H1 (cell line): ENCODE measurements around the gene PRMT1. TPM values are rescaled to one million over a fixed set of nuclear protein-coding genes. Genes with fewer than 3 reads are reported as not detected.

Experiments
- CTCF ChIA-PET: fragments of 300-600 bp; sonication (Branson Sonifier 250); formaldehyde crosslinking; loops from one replicate; lab custom pipeline; 2021; ENCODE audit not compliant: partially characterized antibody; lab: Charles Lee
- POLR2A ChIA-PET: fragments of 300-600 bp; sonication (Branson Sonifier 250); formaldehyde crosslinking; loops from one replicate; lab custom pipeline; 2021; ENCODE audit warnings: inconsistent platforms; ENCODE audit not compliant: partially characterized antibody; lab: Charles Lee
- DNase-seq, 2 experiments: peaks; one replicate each; pipeline versions ENCODE4 v3.0.0 to v3.0.0-alpha.2; 2010 to 2022; ENCODE audit warnings: low spot score in 2 of 2, low read depth in 1 of 2, mixed read lengths in 1 of 2
- FAIRE-seq: peaks from 2 replicates; lab custom pipeline; 2011; peaks lifted over from hg19 to GRCh38; lab: Jason Lieb, UNC
- H2AFZ ChIP-seq: 2 replicates; pipeline ENCODE4 v1.8.1; 2012; ENCODE audit warnings: low read length, inconsistent platforms
- H2AK5ac ChIP-seq: 2 replicates; pipeline ENCODE4 v1.6.1; 2013; ENCODE audit warnings: low read depth, low read length
- H2BK120ac ChIP-seq: replicated peaks from 2 replicates; pipeline ENCODE3; 2013; ENCODE audit warnings: low read depth, low read length, inconsistent platforms
- H2BK12ac ChIP-seq: 2 replicates; pipeline ENCODE4 v1.6.1; 2013; ENCODE audit warnings: low read depth, low read length
- H2BK15ac ChIP-seq: 2 replicates; pipeline ENCODE4 v1.6.1; 2013; ENCODE audit warnings: low read length
- H2BK20ac ChIP-seq: 2 replicates; pipeline ENCODE4 v1.6.1; 2013; ENCODE audit warnings: low read length
- H2BK5ac ChIP-seq: 2 replicates; pipeline ENCODE4 v1.6.1; 2013; ENCODE audit warnings: low read depth, low read length
- H3K14ac ChIP-seq: 2 replicates; pipeline ENCODE4 v1.6.1; 2013; ENCODE audit warnings: inconsistent platforms; ENCODE audit not compliant: insufficient read length
- H3K18ac ChIP-seq: 2 replicates; pipeline ENCODE4 v1.6.1; 2013; ENCODE audit warnings: low read length; ENCODE audit errors: extremely low read depth
- H3K23ac ChIP-seq: 2 replicates; pipeline ENCODE4 v1.6.1; 2013; ENCODE audit warnings: inconsistent platforms; ENCODE audit not compliant: insufficient read length
- H3K23me2 ChIP-seq: 2 replicates; pipeline ENCODE4 v1.6.1; 2013; ENCODE audit warnings: low read depth, low read length
- H3K27ac ChIP-seq: 2 replicates; pipeline ENCODE4 v1.6.1; 2011; ENCODE audit warnings: low read depth, low read length, inconsistent platforms
- H3K27me3 ChIP-seq, 4 experiments: replicated peaks in 1 of 4; 1 replicate in 1 of 4; 2 replicates in 3 of 4; pipeline versions ENCODE4 v1.6.1 to v1.8.1; 2011 to 2013; ENCODE audit warnings: low read length in 3 of 4, mild to moderate bottlenecking in 3 of 4, inconsistent platforms in 2 of 4, mixed read lengths in 2 of 4, moderate library complexity in 1 of 4; ENCODE audit not compliant: control insufficient read depth in 3 of 4, insufficient read depth in 3 of 4; ENCODE audit errors: extremely low read depth in 1 of 4
- H3K36me3 ChIP-seq, 4 experiments: 2 replicates each; pipeline versions ENCODE4 v1.6.1 to v1.8.1; 2011 to 2013; ENCODE audit warnings: mild to moderate bottlenecking in 4 of 4, low read length in 3 of 4, moderate library complexity in 2 of 4, control low read depth in 1 of 4, inconsistent platforms in 1 of 4; ENCODE audit not compliant: insufficient read depth in 4 of 4, control insufficient read depth in 2 of 4
- H3K4ac ChIP-seq: replicated peaks from 2 replicates; pipeline ENCODE3; 2013; ENCODE audit warnings: low read length, low read depth, mixed read lengths, inconsistent platforms; ENCODE audit not compliant: insufficient read length
- H3K4me1 ChIP-seq, 4 experiments: replicated peaks in 1 of 4; 1 replicate in 1 of 4; 2 replicates in 3 of 4; pipeline versions ENCODE4 v1.6.1 to v1.8.1; 2011 to 2013; ENCODE audit warnings: low read length in 3 of 4, inconsistent platforms in 2 of 4, mixed read lengths in 1 of 4; ENCODE audit not compliant: insufficient read depth in 4 of 4, control insufficient read depth in 3 of 4
- H3K4me2 ChIP-seq, 2 experiments: 2 replicates each; pipeline versions ENCODE4 v1.6.1 to v1.8.1; 2011 to 2013; ENCODE audit warnings: low read depth in 2 of 2, low read length in 2 of 2, control low read depth in 1 of 2, inconsistent platforms in 1 of 2, mild to moderate bottlenecking in 1 of 2; ENCODE audit not compliant: insufficient read depth in 1 of 2
- H3K4me3 ChIP-seq, 4 experiments: fragments of 200-600, 300-600 bp in 1 of 4; sonication (generic), shearing (Covaris generic), sonication (Bioruptor Twin) in 1 of 4; 2 replicates each; pipeline versions ENCODE4 v1.5.1 to v1.8.1; 2011 to 2016; ENCODE audit warnings: low read length in 4 of 4, low read depth in 3 of 4, control low read depth in 2 of 4, inconsistent platforms in 2 of 4, mild to moderate bottlenecking in 2 of 4, mixed read lengths in 1 of 4, moderate library complexity in 1 of 4; ENCODE audit not compliant: insufficient read depth in 2 of 4; ENCODE audit errors: extremely low read depth in 1 of 4
- H3K56ac ChIP-seq: replicated peaks from 2 replicates; pipeline ENCODE3; 2013; ENCODE audit warnings: low read depth, mild to moderate bottlenecking, mixed read lengths, low read length, inconsistent platforms; ENCODE audit not compliant: insufficient read length
- H3K79me1 ChIP-seq: 2 replicates; pipeline ENCODE4 v1.6.1; 2013; ENCODE audit warnings: low read depth, low read length, control low read depth
- H3K79me2 ChIP-seq, 2 experiments: 2 replicates each; pipeline versions ENCODE4 v1.6.1 to v1.8.1; 2012 to 2013; ENCODE audit warnings: low read length in 2 of 2, mild to moderate bottlenecking in 2 of 2, inconsistent platforms in 1 of 2; ENCODE audit not compliant: insufficient read depth in 2 of 2, control insufficient read depth in 1 of 2
- H3K9ac ChIP-seq, 4 experiments: replicated peaks in 1 of 4; 1 replicate in 1 of 4; 2 replicates in 3 of 4; pipeline versions ENCODE4 v1.6.1 to v1.8.1; 2011 to 2013; ENCODE audit warnings: low read depth in 3 of 4, low read length in 3 of 4, control low read depth in 2 of 4, mild to moderate bottlenecking in 2 of 4, moderate library complexity in 2 of 4, inconsistent platforms in 1 of 4; ENCODE audit errors: extremely low read depth in 1 of 4
- H3K9me3 ChIP-seq, 2 experiments: 2 replicates each; pipeline versions ENCODE4 v1.6.1 to v1.8.1; 2012 to 2013; ENCODE audit warnings: mild to moderate bottlenecking in 2 of 2, moderate library complexity in 2 of 2, control low read depth in 1 of 2, inconsistent platforms in 1 of 2, low read depth in 1 of 2, low read length in 1 of 2, mixed read lengths in 1 of 2; ENCODE audit not compliant: insufficient read depth in 2 of 2
- H4K20me1 ChIP-seq, 2 experiments: replicated peaks in 1 of 2; 2 replicates each; pipeline versions ENCODE3 to v1.8.1; 2011 to 2013; ENCODE audit warnings: inconsistent platforms in 2 of 2, low read length in 2 of 2, mild to moderate bottlenecking in 1 of 2; ENCODE audit not compliant: insufficient read depth in 2 of 2, control insufficient read depth in 1 of 2
- H4K5ac ChIP-seq: 2 replicates; pipeline ENCODE4 v1.6.1; 2013; ENCODE audit warnings: low read length, low read depth, mixed read lengths, inconsistent platforms; ENCODE audit not compliant: insufficient read length
- H4K8ac ChIP-seq: 2 replicates; pipeline ENCODE4 v1.8.0; 2013; ENCODE audit warnings: mild to moderate bottlenecking, moderate library complexity, low read length, inconsistent platforms; ENCODE audit not compliant: insufficient read depth; ENCODE audit errors: extremely low read depth
- H4K91ac ChIP-seq: replicated peaks from 2 replicates; pipeline ENCODE3; 2013; ENCODE audit warnings: low read length, mixed read lengths, inconsistent platforms; ENCODE audit not compliant: insufficient read length
- CEBPB ChIP-seq: IDR thresholded peaks from 2 replicates; pipeline ENCODE4 v1.6.1; 2012; ENCODE audit warnings: low read depth, low read length
- CHD2 ChIP-seq: IDR thresholded peaks from 2 replicates; pipeline ENCODE4 v1.6.1; 2012; ENCODE audit warnings: low read length, improper control_type of control experiment
- CTBP2 ChIP-seq: IDR thresholded peaks from 2 replicates; pipeline ENCODE4 v1.7.0; 2011; ENCODE audit warnings: borderline replicate concordance, mild to moderate bottlenecking, moderate library complexity, mixed read lengths, low read length; ENCODE audit not compliant: insufficient read depth, insufficient read length
- EP300 ChIP-seq, 2 experiments: IDR thresholded peaks; 1 replicate in 1 of 2; 2 replicates in 1 of 2; pipeline ENCODE4 v1.6.1; 2011 to 2012; ENCODE audit warnings: low read depth in 2 of 2, low read length in 2 of 2, mild to moderate bottlenecking in 2 of 2, borderline replicate concordance in 1 of 2, inconsistent platforms in 1 of 2, moderate library complexity in 1 of 2
- KDM5A ChIP-seq: fragments of 200-600 bp; IDR thresholded peaks from 2 replicates; pipeline ENCODE4 v1.7.1; 2012; ENCODE audit warnings: mild to moderate bottlenecking, low read length, inconsistent platforms, mixed read lengths
- POU5F1 ChIP-seq: IDR thresholded peaks from 2 replicates; pipeline ENCODE4 v1.6.1; 2011; ENCODE audit warnings: low read depth, mild to moderate bottlenecking, low read length, moderate library complexity
- RXRA ChIP-seq: IDR thresholded peaks from 2 replicates; pipeline ENCODE4 v1.6.1; 2011; ENCODE audit warnings: low read depth, mild to moderate bottlenecking, low read length, moderate library complexity; ENCODE audit not compliant: insufficient read depth
- SRF ChIP-seq: IDR thresholded peaks from 2 replicates; pipeline ENCODE4 v1.6.1; 2011; ENCODE audit warnings: mild to moderate bottlenecking, low read depth, low read length, moderate library complexity
- SUZ12 ChIP-seq: fragments of 200-600 bp; sonication (generic); IDR thresholded peaks from 2 replicates; pipeline ENCODE4 v1.6.1; 2012; ENCODE audit warnings: mild to moderate bottlenecking, inconsistent platforms, low read length, moderate library complexity, mixed read lengths
- WGBS, 2 experiments: shearing (Covaris generic) in 1 of 2; methylation state at CpG; one replicate each; pipeline versions ENCODE4 v1.1.6 to v1.1.7; 2013 to 2015; ENCODE audit warnings: low lambda C conversion rate in 2 of 2, mixed read lengths in 2 of 2, inconsistent platforms in 1 of 2, low coverage in 1 of 2, missing lambda C conversion rate in 1 of 2; ENCODE audit not compliant: insufficient replicate concordance in 2 of 2, insufficient coverage in 1 of 2, insufficient read length in 1 of 2; ENCODE audit errors: extremely low coverage in 1 of 2, missing lambda C conversion rate in 1 of 2; 5-methylcytosine and 5-hydroxymethylcytosine counted together
- polyA plus RNA-seq, 7 experiments: library from polyadenylated mRNA; depleted of rRNA in 3 of 7; stranded (reverse) in 5 of 7; unstranded in 2 of 7; fragments of >200 nt in 5 of 7; fragments of 200-250 nt in 2 of 7; gene quantifications; 1 replicate in 5 of 7; 2 replicates in 1 of 7; 4 replicates in 1 of 7; pipeline versions ENCODE4 v1.2.1 to v1.2.3, GENCODE V29; 2011 to 2013; ENCODE audit warnings: missing spikeins in 2 of 7, mixed read lengths in 2 of 7
- total RNA-seq: library from RNA; stranded (reverse); fragmentation: NEBNext Ultra II Directional; extraction: Animal tissue kit (Norgen Biotek cat#: 25700); gene quantifications from 2 replicates; pipeline ENCODE4 v1.2.1, GENCODE V29; 2021
- TF ChIP-seq, protein P1 (sequence below): IDR thresholded peaks from 2 replicates; pipeline ENCODE4 v1.6.1; 2012; ENCODE audit warnings: inconsistent platforms

Gene PRMT1
- total and polyA plus RNA-seq, 2 of the 8 experiments (the other 6 are each of a cell fraction or from before 2014, with no cell fraction given) = 561 to 1,215 TPM

DNA sequence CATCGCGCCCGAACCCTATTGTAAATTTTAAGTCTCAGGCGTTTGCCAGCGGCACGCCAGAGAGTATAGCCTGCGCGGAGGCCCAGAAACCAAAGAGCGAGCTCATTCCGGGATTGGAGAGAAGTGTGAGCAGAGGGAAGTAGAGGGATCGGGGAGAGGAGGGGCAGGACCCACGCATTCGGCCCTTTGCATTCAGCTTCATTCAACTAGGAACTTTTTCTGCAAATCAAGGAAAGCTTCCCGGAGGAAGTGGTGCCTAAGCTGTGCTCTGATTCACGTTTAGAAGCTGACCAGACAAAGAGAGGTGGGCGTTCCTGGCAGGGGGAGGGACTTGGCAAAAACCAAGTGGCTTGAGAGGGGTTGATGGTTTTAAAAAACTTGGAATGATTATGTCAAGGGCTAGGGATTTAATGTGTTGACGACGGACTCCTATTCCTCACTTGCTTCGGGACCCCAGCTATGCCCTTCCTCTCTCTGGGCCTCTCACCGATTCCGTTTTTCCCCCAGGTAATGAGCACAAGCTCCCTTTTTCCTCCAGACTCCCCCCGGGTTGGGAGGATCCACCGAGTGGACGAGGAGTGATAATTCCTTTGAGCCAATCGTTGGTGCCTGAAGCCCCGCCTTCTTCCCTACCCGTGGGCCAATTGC is 811 bp upstream of the PRMT1 start:
- Histone ChIP-seq H4K8ac (peak overlapping the region; percentile 96; the same call in 1 of the 2 replicates), H3K36me3 (peaks cover 0 to 8% (median 4%) of the 10 kb centered on the region in 4 experiments; a peak in 4 of 8 replicates), H2AK5ac (0 out of 2 replicates have a peak overlapping the region, but pooled peaks have one; percentile 32), H3K4me3 (peak overlapping the region; percentile 63 to 80 (median 70)), H3K4me1 (peaks cover 2 to 24% (median 12%) of the 10 kb centered on the region in 4 experiments), H3K79me2 (peaks cover 17 to 39% of the 10 kb centered on the region in 2 experiments), H3K79me1 (peaks cover 2% of the 10 kb centered on the region; the same call in 1 of the 2 replicates), H3K18ac (peak overlapping the region; percentile 96), H2BK12ac (peak overlapping the region; percentile 99; the same call in 1 of the 2 replicates), H2BK20ac (no peak overlapping the region; the same call in 1 of the 2 replicates), H2BK15ac (no peak overlapping the region), H4K5ac (peak overlapping the region; percentile 99), H4K20me1 (peaks cover 10 to 25% of the 10 kb centered on the region in 2 experiments), H3K56ac (peak overlapping the region; percentile 86), H4K91ac (peak overlapping the region; percentile 99), H3K9me3 (no peaks in the 10 kb centered on the region), H3K9ac (peak overlapping the region; percentile 86 to 100 (median 96)), H3K23ac (no peak overlapping the region), H3K4ac (peak overlapping the region; percentile 82), H2AFZ (peak overlapping the region; percentile 95), H3K14ac (no peak overlapping the region), H2BK120ac (peak overlapping the region; percentile 99), H3K27ac (peak overlapping the region; percentile 100), H2BK5ac (peak overlapping the region; percentile 99), H3K4me2 (peak overlapping the region; percentile 71 to 76), H3K23me2 (peaks cover 4% of the 10 kb centered on the region), H3K27me3 (no peaks in the 10 kb centered on the region)
- DNase-seq (peak in 1 of 2 experiments; percentile 82), FAIRE-seq (peak; percentile 95)
- WGBS, 2 experiments = 1% methylated on average over 27 of the region's 27 CpGs; no CpG with 5 or more reads in 1 of the 2 experiments
- POLR2A ChIA-PET = interaction anchor here (0.7 to 14.5 kb wide), 52 partner anchors 14 to 1057 kb away, joined by 3 to 275 read pairs (median 4); partner anchors contain the start of genes ADM5, AKT1S1, ALDH16A1 and AP2A1
- CTCF ChIA-PET = interaction anchor here (0.6 to 7.4 kb wide), 13 partner anchors 9 to 626 kb away, joined by 3 to 39 read pairs (median 4); partner anchors contain the start of genes BCL2L12, CPT1C, IRF3 and RRAS
- TF ChIP-seq CTBP2 = no peak
- no peak for TF ChIP-seq SUZ12
- TF ChIP-seq SRF = no peak
- TF ChIP-seq, protein P1, sequence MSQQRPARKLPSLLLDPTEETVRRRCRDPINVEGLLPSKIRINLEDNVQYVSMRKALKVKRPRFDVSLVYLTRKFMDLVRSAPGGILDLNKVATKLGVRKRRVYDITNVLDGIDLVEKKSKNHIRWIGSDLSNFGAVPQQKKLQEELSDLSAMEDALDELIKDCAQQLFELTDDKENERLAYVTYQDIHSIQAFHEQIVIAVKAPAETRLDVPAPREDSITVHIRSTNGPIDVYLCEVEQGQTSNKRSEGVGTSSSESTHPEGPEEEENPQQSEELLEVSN = no peak
- TF ChIP-seq KDM5A = no peak
- TF ChIP-seq CHD2 = 0 out of 2 replicates have a peak, but pooled peaks have one; percentile 38
- no peak for TF ChIP-seq CEBPB
- TF ChIP-seq EP300 (IDR thresholded peaks at IDR 0.05; ENCODE audit: borderline replicate concordance in 1 of 2, low read depth in 2 of 2, low read length in 2 of 2) = peak in 1 of 2 experiments; percentile 99; a peak in 2 of 3 replicates
- no peak for TF ChIP-seq RXRA
- TF ChIP-seq POU5F1 = no peak
